Astrocyte of the cerebellum (primary cell): ENCODE results near the gene SNRNP70.

Experiments used
- DNase-seq: peaks from one replicate; pipeline ENCODE4 v3.0.0-alpha.2; 2011; ENCODE audit warnings: low read depth
- H3K4me3 ChIP-seq: 2 replicates; pipeline ENCODE4 v1.5.1; 2011; ENCODE audit warnings: mild to moderate bottlenecking, low read depth, low read length, moderate library complexity
- CTCF ChIP-seq: IDR thresholded peaks from 2 replicates; pipeline ENCODE4 v1.5.1; 2012; ENCODE audit warnings: low read length, low read depth, moderate library complexity, mild to moderate bottlenecking; ENCODE audit errors: missing control alignments
- in situ Hi-C: cut with HindIII; loops from 2 replicates; pipeline ENCODE4 v1.10.0; 2017; ENCODE audit warnings: low sequenced_read_pairs

The SNRNP70 gene

GRCh38 chr19:49157445-49158224, 72.4 kb downstream of the SNRNP70 start, which contains the start of gene TRPM4:
Gene TRPM4, plus strand, starts transcription at chr19:49157792. Its CDS starts 75 bp downstream, at chr19:49157867.
- peak within 1 kb of the TSS; percentile 76 for H3K4me3 ChIP-seq
- in situ Hi-C loops: no loop called here
- DNase-seq: no peak
- TF ChIP-seq CTCF: no peak
